Measurements from ENCODE around the gene ASGR1.

ASGR1 gene

GRCh38 chr17:7124923-7125322 is 54.2 kb downstream of the ASGR1 start:
- no peaks in the 10 kb centered on the region for H3K36me3 ChIP-seq (ENCODE audit: insufficient read depth, low read length)
- no peaks in the 10 kb centered on the region for H3K9me3 ChIP-seq (ENCODE audit: insufficient read depth, low read length, severe bottlenecking)
- H3K27ac ChIP-seq (ENCODE audit: low read length) = no peak overlapping the region
- H4K20me1 ChIP-seq (ENCODE audit: insufficient read depth, low read length) = no peaks in the 10 kb centered on the region
- H3K4me1 ChIP-seq (ENCODE audit: insufficient read depth, low read length) = no peaks in the 10 kb centered on the region
- H3K79me2 ChIP-seq (ENCODE audit: insufficient read depth, low read length) = no peaks in the 10 kb centered on the region
- H3K4me2 ChIP-seq (ENCODE audit: insufficient read depth, low read length) = no peak overlapping the region
- no peak for DNase-seq
- no peak for TF ChIP-seq EZH2 (IDR thresholded peaks at IDR 0.05; ENCODE audit: borderline replicate concordance, low read depth, low read length, severe bottlenecking)
- TF ChIP-seq, protein P1, sequence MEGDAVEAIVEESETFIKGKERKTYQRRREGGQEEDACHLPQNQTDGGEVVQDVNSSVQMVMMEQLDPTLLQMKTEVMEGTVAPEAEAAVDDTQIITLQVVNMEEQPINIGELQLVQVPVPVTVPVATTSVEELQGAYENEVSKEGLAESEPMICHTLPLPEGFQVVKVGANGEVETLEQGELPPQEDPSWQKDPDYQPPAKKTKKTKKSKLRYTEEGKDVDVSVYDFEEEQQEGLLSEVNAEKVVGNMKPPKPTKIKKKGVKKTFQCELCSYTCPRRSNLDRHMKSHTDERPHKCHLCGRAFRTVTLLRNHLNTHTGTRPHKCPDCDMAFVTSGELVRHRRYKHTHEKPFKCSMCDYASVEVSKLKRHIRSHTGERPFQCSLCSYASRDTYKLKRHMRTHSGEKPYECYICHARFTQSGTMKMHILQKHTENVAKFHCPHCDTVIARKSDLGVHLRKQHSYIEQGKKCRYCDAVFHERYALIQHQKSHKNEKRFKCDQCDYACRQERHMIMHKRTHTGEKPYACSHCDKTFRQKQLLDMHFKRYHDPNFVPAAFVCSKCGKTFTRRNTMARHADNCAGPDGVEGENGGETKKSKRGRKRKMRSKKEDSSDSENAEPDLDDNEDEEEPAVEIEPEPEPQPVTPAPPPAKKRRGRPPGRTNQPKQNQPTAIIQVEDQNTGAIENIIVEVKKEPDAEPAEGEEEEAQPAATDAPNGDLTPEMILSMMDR (IDR thresholded peaks at IDR 0.05; ENCODE audit: borderline replicate concordance, extremely low read depth, low read length, poor library complexity, severe bottlenecking) = no peak
- no peak for ATAC-seq (ENCODE audit: insufficient read depth, low read depth)
- H3K4me3 ChIP-seq (ENCODE audit: low read depth in 1 of 2, low read length in 2 of 2) = no peak overlapping the region
- H2AFZ ChIP-seq (ENCODE audit: low read depth, low read length) = no peak overlapping the region
- H3K27me3 ChIP-seq (ENCODE audit: insufficient read depth, low read length, poor library complexity) = peaks cover 3% of the 10 kb centered on the region
- no peak overlapping the region for H3K9ac ChIP-seq (ENCODE audit: low read depth, low read length)

- Histone ChIP-seq H3K79me2 (ENCODE audit: insufficient read depth, low read length) (no peaks in the 10 kb centered on the region), H3K9me3 (ENCODE audit: insufficient read depth, low read length, severe bottlenecking) (no peaks in the 10 kb centered on the region), H2AFZ (ENCODE audit: low read depth, low read length) (no peak overlapping the region), H3K4me1 (ENCODE audit: insufficient read depth, low read length) (no peaks in the 10 kb centered on the region), H3K4me2 (ENCODE audit: insufficient read depth, low read length) (no peak overlapping the region), H4K20me1 (ENCODE audit: insufficient read depth, low read length) (no peaks in the 10 kb centered on the region), H3K9ac (ENCODE audit: low read depth, low read length) (no peak overlapping the region), H3K36me3 (ENCODE audit: insufficient read depth, low read length) (no peaks in the 10 kb centered on the region), H3K27me3 (ENCODE audit: insufficient read depth, low read length, poor library complexity) (peaks cover 3% of the 10 kb centered on the region), H3K27ac (ENCODE audit: low read length) (no peak overlapping the region), H3K4me3 (ENCODE audit: low read depth in 1 of 2, low read length in 2 of 2) (no peak overlapping the region)
- TF ChIP-seq EZH2 (IDR thresholded peaks at IDR 0.05; ENCODE audit: borderline replicate concordance, low read depth, low read length, severe bottlenecking) = no peak
- TF ChIP-seq, protein P1 (IDR thresholded peaks at IDR 0.05; ENCODE audit: borderline replicate concordance, extremely low read depth, low read length, poor library complexity, severe bottlenecking) = no peak
- ATAC-seq (ENCODE audit: insufficient read depth, low read depth) = no peak
- no peak for DNase-seq
These were observed 55.3 kb downstream of the ASGR1 start for GRCh38 chr17:7123844-7124243.

All from DND-41 (cell line).